ENCODE measurements around the gene ULK4. TPM values are rescaled to one million over a fixed set of nuclear protein-coding genes. Genes with fewer than 3 reads are reported as not detected.

Gene ULK4
- total and polyA plus RNA-seq, 2 of the 4 experiments (the other 2 are of a cell fraction): 2.7 to 5.0 TPM

DNA sequence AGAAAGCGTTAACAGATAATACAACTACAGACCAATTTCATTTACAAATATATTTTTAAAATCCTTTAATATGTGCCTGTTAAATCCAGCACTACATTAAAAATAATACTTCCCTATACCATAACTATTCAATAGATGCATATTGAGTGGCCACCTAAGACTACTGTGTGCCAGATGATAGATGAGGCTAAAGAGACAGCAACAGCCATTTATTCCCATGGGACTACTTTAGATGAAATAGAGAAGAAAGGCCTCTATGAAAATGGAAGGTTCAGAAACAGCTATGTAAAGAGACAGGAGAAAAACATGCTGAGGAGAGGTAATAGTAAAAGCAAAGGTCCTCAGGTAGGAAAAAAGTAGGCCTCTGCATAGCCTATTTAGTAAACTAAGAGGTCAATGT lies 358.1 kb downstream of the ULK4 start:
- H3K23ac ChIP-seq (ENCODE audit: low read depth, low read length): no peak overlapping the region
- no peak overlapping the region for H2BK5ac ChIP-seq (ENCODE audit: low read depth, low read length, poor library complexity, severe bottlenecking)
- no peak overlapping the region for H2AK9ac ChIP-seq (replicated peaks; ENCODE audit: low read depth, low read length, poor library complexity)
- H4K20me1 ChIP-seq (ENCODE audit: insufficient read depth, low read length): no peaks in the 10 kb centered on the region
- H3K14ac ChIP-seq (replicated peaks; ENCODE audit: low read depth, low read length): no peak overlapping the region
- no peaks in the 10 kb centered on the region for H3K9me3 ChIP-seq (ENCODE audit: control insufficient read depth, insufficient read depth, low read length)
- H4K8ac ChIP-seq (ENCODE audit: low read depth in 2 of 2, low read length in 2 of 2): no peak overlapping the region
- H3K4ac ChIP-seq (ENCODE audit: low read depth, low read length): no peak overlapping the region
- H3K4me3 ChIP-seq (ENCODE audit: insufficient read depth, low read depth, low read length): no peak overlapping the region
- no peak overlapping the region for H3K18ac ChIP-seq (ENCODE audit: low read depth, low read length)
- no peak overlapping the region for H2BK20ac ChIP-seq (ENCODE audit: low read depth, low read length)
- no peak overlapping the region for H2AFZ ChIP-seq (replicated peaks; ENCODE audit: low read length, poor library complexity)
- dilution Hi-C loops (cut with HindIII; ENCODE audit: low sequenced_read_pairs, unreplicated experiment) (no loop called here), in situ Hi-C loops (cut with MboI; ENCODE audit: low sequenced_read_pairs) (no loop called here), intact Hi-C loops (cut with micrococcal nuclease) (no loop called here)
- H3K36me3 ChIP-seq (ENCODE audit: control insufficient read depth, insufficient read depth, low read length): no peaks in the 10 kb centered on the region
- no peak overlapping the region for H3K9ac ChIP-seq (ENCODE audit: low read depth, low read length)
- WGBS, 2 experiments (ENCODE audit: extremely low coverage in 2 of 2, insufficient read length in 1 of 2): no CpG with 5 or more reads among the region's 1 CpG
- no peak overlapping the region for H3K27ac ChIP-seq (ENCODE audit: insufficient read depth, low read length)
- BruUV-seq (replicated peaks): no TSS peak
- no peak overlapping the region for H4K91ac ChIP-seq (ENCODE audit: insufficient read depth, low read depth, low read length)
- no peak overlapping the region for H3K56ac ChIP-seq (ENCODE audit: extremely low read depth, insufficient read depth, low read length)
- CTCF ChIA-PET: no interaction called here
- no peaks in the 10 kb centered on the region for H3K9me1 ChIP-seq (ENCODE audit: insufficient read depth, low read length)
- H2BK120ac ChIP-seq (ENCODE audit: low read depth, low read length): no peak overlapping the region
- H3K27me3 ChIP-seq (ENCODE audit: control insufficient read depth, insufficient read depth, low read length): no peaks in the 10 kb centered on the region
- ATAC-seq (ENCODE audit: low read depth) (no peak), DNase-seq (no peak)
- H3K79me1 ChIP-seq (ENCODE audit: low read depth in 1 of 2, low read length in 2 of 2): no peaks in the 10 kb centered on the region
- POLR2A ChIA-PET (ENCODE audit: unreplicated experiment): no interaction called here
- TF ChIP-seq MAZ (IDR thresholded peaks at IDR 0.05; ENCODE audit: borderline replicate concordance, low read depth, low read length) (no peak), RFX5 (IDR thresholded peaks at IDR 0.05; ENCODE audit: low read depth, low read length) (no peak), POLR2A (IDR thresholded peaks at IDR 0.05; ENCODE audit: low read depth, low read length) (no peak), RCOR1 (IDR thresholded peaks at IDR 0.05; ENCODE audit: insufficient replicate concordance, low read length) (no peak), SMC3 (IDR thresholded peaks at IDR 0.05; ENCODE audit: low read depth, low read length) (no peak), MAFK (IDR thresholded peaks at IDR 0.05; ENCODE audit: low read depth, low read length) (no peak), RAD21 (IDR thresholded peaks at IDR 0.05; ENCODE audit: low read length) (no peak), NFE2L2 (IDR thresholded peaks at IDR 0.05; ENCODE audit: low read depth, low read length) (no peak), FOS (IDR thresholded peaks at IDR 0.05; ENCODE audit: low read depth, low read length) (no peak), CEBPB (IDR thresholded peaks at IDR 0.05; ENCODE audit: low read depth, low read length) (no peak), MXI1 (IDR thresholded peaks at IDR 0.05; ENCODE audit: borderline replicate concordance, low read depth, low read length) (no peak), CHD1 (IDR thresholded peaks at IDR 0.05; ENCODE audit: low read depth, low read length) (no peak)
- TF ChIP-seq, protein P1, sequence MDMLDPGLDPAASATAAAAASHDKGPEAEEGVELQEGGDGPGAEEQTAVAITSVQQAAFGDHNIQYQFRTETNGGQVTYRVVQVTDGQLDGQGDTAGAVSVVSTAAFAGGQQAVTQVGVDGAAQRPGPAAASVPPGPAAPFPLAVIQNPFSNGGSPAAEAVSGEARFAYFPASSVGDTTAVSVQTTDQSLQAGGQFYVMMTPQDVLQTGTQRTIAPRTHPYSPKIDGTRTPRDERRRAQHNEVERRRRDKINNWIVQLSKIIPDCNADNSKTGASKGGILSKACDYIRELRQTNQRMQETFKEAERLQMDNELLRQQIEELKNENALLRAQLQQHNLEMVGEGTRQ (IDR thresholded peaks at IDR 0.05; ENCODE audit: low read depth, low read length): no peak
- TF ChIP-seq, protein P2, sequence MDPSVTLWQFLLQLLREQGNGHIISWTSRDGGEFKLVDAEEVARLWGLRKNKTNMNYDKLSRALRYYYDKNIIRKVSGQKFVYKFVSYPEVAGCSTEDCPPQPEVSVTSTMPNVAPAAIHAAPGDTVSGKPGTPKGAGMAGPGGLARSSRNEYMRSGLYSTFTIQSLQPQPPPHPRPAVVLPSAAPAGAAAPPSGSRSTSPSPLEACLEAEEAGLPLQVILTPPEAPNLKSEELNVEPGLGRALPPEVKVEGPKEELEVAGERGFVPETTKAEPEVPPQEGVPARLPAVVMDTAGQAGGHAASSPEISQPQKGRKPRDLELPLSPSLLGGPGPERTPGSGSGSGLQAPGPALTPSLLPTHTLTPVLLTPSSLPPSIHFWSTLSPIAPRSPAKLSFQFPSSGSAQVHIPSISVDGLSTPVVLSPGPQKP (IDR thresholded peaks at IDR 0.05; ENCODE audit: borderline replicate concordance, low read depth, low read length): no peak
- TF ChIP-seq, protein P3, sequence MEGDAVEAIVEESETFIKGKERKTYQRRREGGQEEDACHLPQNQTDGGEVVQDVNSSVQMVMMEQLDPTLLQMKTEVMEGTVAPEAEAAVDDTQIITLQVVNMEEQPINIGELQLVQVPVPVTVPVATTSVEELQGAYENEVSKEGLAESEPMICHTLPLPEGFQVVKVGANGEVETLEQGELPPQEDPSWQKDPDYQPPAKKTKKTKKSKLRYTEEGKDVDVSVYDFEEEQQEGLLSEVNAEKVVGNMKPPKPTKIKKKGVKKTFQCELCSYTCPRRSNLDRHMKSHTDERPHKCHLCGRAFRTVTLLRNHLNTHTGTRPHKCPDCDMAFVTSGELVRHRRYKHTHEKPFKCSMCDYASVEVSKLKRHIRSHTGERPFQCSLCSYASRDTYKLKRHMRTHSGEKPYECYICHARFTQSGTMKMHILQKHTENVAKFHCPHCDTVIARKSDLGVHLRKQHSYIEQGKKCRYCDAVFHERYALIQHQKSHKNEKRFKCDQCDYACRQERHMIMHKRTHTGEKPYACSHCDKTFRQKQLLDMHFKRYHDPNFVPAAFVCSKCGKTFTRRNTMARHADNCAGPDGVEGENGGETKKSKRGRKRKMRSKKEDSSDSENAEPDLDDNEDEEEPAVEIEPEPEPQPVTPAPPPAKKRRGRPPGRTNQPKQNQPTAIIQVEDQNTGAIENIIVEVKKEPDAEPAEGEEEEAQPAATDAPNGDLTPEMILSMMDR (conservative IDR thresholded peaks at IDR 0.05; ENCODE audit: low read depth, low read length): no peak
- no peak overlapping the region for H2AK5ac ChIP-seq (ENCODE audit: low read depth, low read length)
- no peak overlapping the region for H3K4me2 ChIP-seq (ENCODE audit: low read depth, low read length)
- H3K4me1 ChIP-seq (ENCODE audit: control insufficient read depth, insufficient read depth, low read length): no peaks in the 10 kb centered on the region
- no peak overlapping the region for H4K5ac ChIP-seq (ENCODE audit: low read depth, low read length)
- H2BK15ac ChIP-seq (ENCODE audit: low read depth, low read length): no peak overlapping the region
